Mesendoderm (in vitro differentiated cells): ENCODE measurements around the gene ARMC2.
"Not testable (repeated sequence)": the region's sequence is repeated elsewhere in the genome, so short reads cannot be mapped to it uniquely, and the experiment has no call there.

Experiments
- DNase-seq: peaks from one replicate; pipeline ENCODE4 v3.0.0; 2013
- H2AK5ac ChIP-seq: 2 replicates; pipeline ENCODE4 v1.6.1; 2013; ENCODE audit warnings: low read length, inconsistent platforms
- H2BK120ac ChIP-seq: 2 replicates; pipeline ENCODE4 v1.6.1; 2013; ENCODE audit warnings: low read depth, mild to moderate bottlenecking, low read length, moderate library complexity, mixed read lengths
- H2BK15ac ChIP-seq: replicated peaks from 2 replicates; pipeline ENCODE4 v1.6.1; 2013; ENCODE audit warnings: low read depth, mild to moderate bottlenecking, moderate library complexity
- H2BK5ac ChIP-seq: 2 replicates; pipeline ENCODE4 v1.6.1; 2013; ENCODE audit warnings: low read length, inconsistent platforms
- H3K18ac ChIP-seq: 2 replicates; pipeline ENCODE4 v1.6.1; 2013; ENCODE audit warnings: mild to moderate bottlenecking, low read length, mixed read lengths
- H3K23ac ChIP-seq: one replicate; pipeline ENCODE4 v1.6.1; 2013; ENCODE audit warnings: low read length
- H3K27ac ChIP-seq: 2 replicates; pipeline ENCODE4 v1.5.1; 2013; ENCODE audit warnings: low read depth, mild to moderate bottlenecking, inconsistent platforms, low read length, moderate library complexity
- H3K27me3 ChIP-seq: 2 replicates; pipeline ENCODE4 v1.6.1; 2013; ENCODE audit warnings: low read length, control low read depth, mild to moderate bottlenecking, inconsistent platforms; ENCODE audit not compliant: insufficient read depth, poor library complexity
- H3K36me3 ChIP-seq: 2 replicates; pipeline ENCODE4 v1.6.1; 2013; ENCODE audit warnings: low read length, inconsistent platforms; ENCODE audit not compliant: control insufficient read depth, insufficient read depth
- H3K4ac ChIP-seq: one replicate; pipeline ENCODE4 v1.6.1; 2013; ENCODE audit warnings: low read depth, mild to moderate bottlenecking, low read length, moderate library complexity
- H3K4me1 ChIP-seq: 2 replicates; pipeline ENCODE4 v1.6.1; 2013; ENCODE audit warnings: low read depth, low read length, inconsistent platforms; ENCODE audit not compliant: control insufficient read depth
- H3K4me2 ChIP-seq: 2 replicates; pipeline ENCODE4 v1.6.1; 2013; ENCODE audit warnings: low read length
- H3K4me3 ChIP-seq: 2 replicates; pipeline ENCODE4 v1.5.1; 2013; ENCODE audit warnings: mild to moderate bottlenecking, low read length
- H3K56ac ChIP-seq: one replicate; pipeline ENCODE4 v1.6.1; 2013; ENCODE audit warnings: low read length
- H3K79me1 ChIP-seq: 2 replicates; pipeline ENCODE4 v1.6.1; 2013; ENCODE audit warnings: low read length, inconsistent platforms
- H3K79me2 ChIP-seq: 2 replicates; pipeline ENCODE4 v1.6.1; 2013; ENCODE audit warnings: mild to moderate bottlenecking, low read length; ENCODE audit not compliant: control insufficient read depth, insufficient read depth
- H3K9ac ChIP-seq: 2 replicates; pipeline ENCODE4 v1.6.1; 2013; ENCODE audit warnings: low read length, inconsistent platforms
- H4K5ac ChIP-seq: one replicate; pipeline ENCODE4 v1.6.1; 2013; ENCODE audit warnings: low read length
- H4K8ac ChIP-seq: one replicate; pipeline ENCODE4 v1.6.1; 2013; ENCODE audit warnings: low read depth, mild to moderate bottlenecking, control low read depth, low read length, moderate library complexity
- WGBS: extraction: QIAGEN DNeasy Blood & Tissue Kit; methylation state at CpG from one replicate; pipeline ENCODE4 v1.1.7; 2013; ENCODE audit warnings: low lambda C conversion rate, missing lambda C conversion rate; ENCODE audit not compliant: insufficient coverage; ENCODE audit errors: extremely low coverage; 5-methylcytosine and 5-hydroxymethylcytosine counted together

ARMC2 gene

DNA sequence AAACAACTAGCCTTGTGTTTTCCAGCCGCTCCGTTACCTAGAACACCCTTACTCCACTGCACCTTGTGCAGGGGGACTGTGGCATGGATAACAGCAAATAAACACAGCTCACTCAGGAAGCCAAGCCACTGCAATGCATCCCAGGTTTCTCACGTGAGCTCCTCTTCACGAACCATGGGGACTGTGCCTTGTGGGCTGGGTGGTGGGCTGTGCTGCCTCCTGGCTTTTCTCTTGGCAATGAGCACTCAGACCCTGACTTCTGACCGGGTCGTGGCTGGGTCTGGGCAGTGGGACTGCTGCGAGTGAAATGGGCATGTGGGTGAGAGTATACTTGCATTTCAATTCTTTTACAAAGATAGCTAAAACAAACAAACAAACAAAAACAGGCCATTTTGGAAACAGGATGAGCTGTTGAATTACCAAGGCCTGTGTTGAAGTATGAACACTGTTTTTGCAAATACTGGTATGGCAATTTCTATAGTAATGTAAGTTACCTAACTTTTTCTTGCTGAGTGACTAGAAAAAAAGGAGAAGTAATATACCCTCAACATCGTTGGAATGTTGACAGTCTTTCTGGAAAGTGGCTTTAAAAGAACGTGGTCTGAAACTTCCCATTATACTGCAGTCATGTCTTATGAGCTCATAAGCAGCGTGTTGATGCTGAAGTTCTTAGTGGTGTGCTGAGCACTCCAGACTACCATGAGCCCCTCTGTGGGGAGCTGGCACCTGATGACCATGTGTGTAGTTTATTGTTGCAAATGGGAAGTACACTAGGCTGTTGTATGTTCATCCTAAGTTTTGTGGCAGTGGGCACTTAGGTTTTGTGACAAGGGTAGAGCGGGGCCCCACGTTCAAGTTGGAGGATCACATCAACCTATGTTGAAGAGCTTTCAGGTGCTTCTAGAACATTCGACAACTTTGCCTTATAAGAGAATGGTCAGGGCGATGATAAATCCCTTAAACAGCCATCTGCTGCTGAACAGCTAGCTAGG, 120.4 kb downstream of the ARMC2 start:
- Histone ChIP-seq H3K18ac (no peak overlapping the region), H3K27ac (no peak overlapping the region), H3K4me1 (no peaks in the 10 kb centered on the region), H3K79me1 (no peaks in the 10 kb centered on the region), H2BK15ac (no peak overlapping the region), H3K56ac (no peak overlapping the region), H3K9ac (no peak overlapping the region), H3K4ac (no peak overlapping the region), H4K8ac (no peak overlapping the region), H3K23ac (no peak overlapping the region), H3K4me3 (no peak overlapping the region), H3K36me3 (no peaks in the 10 kb centered on the region), H4K5ac (no peak overlapping the region), H2BK5ac (no peak overlapping the region), H3K27me3 (no peaks in the 10 kb centered on the region), H3K79me2 (no peaks in the 10 kb centered on the region), H2BK120ac (no peak overlapping the region), H2AK5ac (no peak overlapping the region), H3K4me2 (no peak overlapping the region)
- peak; percentile 57 for DNase-seq
- WGBS = no CpG with 5 or more reads among the region's 14 CpGs

- Histone ChIP-seq H4K8ac (no peak overlapping the region), H2BK120ac (no peak overlapping the region), H3K4me1 (no peaks in the 10 kb centered on the region), H4K5ac (no peak overlapping the region), H3K4ac (no peak overlapping the region), H3K36me3 (no peaks in the 10 kb centered on the region), H3K79me1 (no peaks in the 10 kb centered on the region), H3K56ac (no peak overlapping the region), H3K4me2 (no peak overlapping the region), H3K27me3 (no peaks in the 10 kb centered on the region), H3K79me2 (no peaks in the 10 kb centered on the region), H3K27ac (no peak overlapping the region), H3K4me3 (no peak overlapping the region), H3K18ac (no peak overlapping the region), H2AK5ac (no peak overlapping the region), H3K23ac (no peak overlapping the region), H3K9ac (no peak overlapping the region), H2BK5ac (no peak overlapping the region), H2BK15ac (no peak overlapping the region)
- DNase-seq = no peak
- WGBS = no CpG with 5 or more reads among the region's 2 CpGs
Observed at GRCh38 chr6:108969776-108970175, 121.6 kb downstream of the ARMC2 start.

DNA sequence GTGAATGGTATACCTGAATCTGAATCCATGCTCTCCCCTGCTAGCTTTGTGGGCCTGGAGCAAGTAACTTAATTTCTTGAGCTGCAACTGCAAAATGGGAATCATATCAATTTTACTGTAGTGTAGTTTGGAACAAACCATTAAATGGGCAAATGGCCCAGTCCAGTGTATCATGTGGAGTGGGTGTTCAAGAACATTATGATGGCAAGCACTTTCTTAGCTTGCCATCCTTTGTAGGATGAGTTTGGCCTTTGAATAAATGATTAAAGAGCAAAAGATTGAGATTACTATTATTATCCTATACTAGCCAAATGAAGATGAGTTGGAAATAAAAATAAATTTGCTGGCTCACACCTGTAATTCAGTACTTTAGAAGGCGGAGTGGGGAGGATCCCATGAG, 126.0 kb downstream of the ARMC2 start:
- no peaks in the 10 kb centered on the region for H3K79me2 ChIP-seq
- H3K27ac ChIP-seq = no peak overlapping the region
- H3K4me2 ChIP-seq = no peak overlapping the region
- H3K36me3 ChIP-seq = no peaks in the 10 kb centered on the region
- H2BK5ac ChIP-seq = no peak overlapping the region
- H3K27me3 ChIP-seq = no peaks in the 10 kb centered on the region
- no peak overlapping the region for H3K56ac ChIP-seq
- H3K18ac ChIP-seq = no peak overlapping the region
- no peak overlapping the region for H2BK120ac ChIP-seq
- no peak overlapping the region for H2AK5ac ChIP-seq
- WGBS = no CpG with 5 or more reads among the region's 1 CpG
- H3K9ac ChIP-seq = no peak overlapping the region
- no peak overlapping the region for H2BK15ac ChIP-seq
- no peak overlapping the region for H3K4ac ChIP-seq
- H3K4me1 ChIP-seq = no peaks in the 10 kb centered on the region
- H3K79me1 ChIP-seq = no peaks in the 10 kb centered on the region
- H3K4me3 ChIP-seq = no peak overlapping the region
- H3K23ac ChIP-seq = no peak overlapping the region
- H4K5ac ChIP-seq = no peak overlapping the region
- DNase-seq = no peak
- no peak overlapping the region for H4K8ac ChIP-seq

GRCh38 chr6:108978638-108979037, 130.4 kb downstream of the ARMC2 start:
- H3K4ac ChIP-seq, H3K4me3 ChIP-seq, H3K79me2 ChIP-seq, H4K8ac ChIP-seq, H2BK120ac ChIP-seq, H3K56ac ChIP-seq, H2BK15ac ChIP-seq, H3K27me3 ChIP-seq, H3K27ac ChIP-seq, H3K79me1 ChIP-seq, H3K9ac ChIP-seq, H2BK5ac ChIP-seq, H2AK5ac ChIP-seq, H3K4me1 ChIP-seq, H4K5ac ChIP-seq, H3K36me3 ChIP-seq, H3K4me2 ChIP-seq, DNase-seq, H3K18ac ChIP-seq, H3K23ac ChIP-seq: not testable (repeated sequence)
- WGBS = no CpG with 5 or more reads among the region's 1 CpG

GRCh38 chr6:108982154-108983113, 134.2 kb downstream of the ARMC2 start:
- DNase-seq = no peak
- H3K36me3 ChIP-seq = no peaks in the 10 kb centered on the region
- no peaks in the 10 kb centered on the region for H3K4me1 ChIP-seq
- H3K79me1 ChIP-seq = no peaks in the 10 kb centered on the region
- H2BK15ac ChIP-seq = no peak overlapping the region
- H3K27me3 ChIP-seq = no peaks in the 10 kb centered on the region
- no peak overlapping the region for H3K23ac ChIP-seq
- H3K9ac ChIP-seq = no peak overlapping the region
- no peak overlapping the region for H4K5ac ChIP-seq
- WGBS = no CpG with 5 or more reads among the region's 10 CpGs
- no peak overlapping the region for H3K4me2 ChIP-seq
- H3K27ac ChIP-seq = no peak overlapping the region
- no peak overlapping the region for H3K56ac ChIP-seq
- H4K8ac ChIP-seq = no peak overlapping the region
- no peak overlapping the region for H2BK5ac ChIP-seq
- H2AK5ac ChIP-seq = no peak overlapping the region
- no peaks in the 10 kb centered on the region for H3K79me2 ChIP-seq
- no peak overlapping the region for H3K18ac ChIP-seq
- H3K4me3 ChIP-seq = no peak overlapping the region
- H2BK120ac ChIP-seq = no peak overlapping the region
- no peak overlapping the region for H3K4ac ChIP-seq
